Activated CD8-positive, alpha-beta memory T cell treated with anti-CD3 and anti-CD28 coated beads for 1 hour (primary cell): ENCODE results near the gene CD6.

Experiments
- DNase-seq, 2 donors: peaks; one replicate each; pipeline ENCODE4 v3.0.0-alpha.2; 2020; ENCODE audit warnings: low read depth in 1 of 2; ENCODE audit errors: extremely low read depth in 1 of 2

CD6 gene

DNA sequence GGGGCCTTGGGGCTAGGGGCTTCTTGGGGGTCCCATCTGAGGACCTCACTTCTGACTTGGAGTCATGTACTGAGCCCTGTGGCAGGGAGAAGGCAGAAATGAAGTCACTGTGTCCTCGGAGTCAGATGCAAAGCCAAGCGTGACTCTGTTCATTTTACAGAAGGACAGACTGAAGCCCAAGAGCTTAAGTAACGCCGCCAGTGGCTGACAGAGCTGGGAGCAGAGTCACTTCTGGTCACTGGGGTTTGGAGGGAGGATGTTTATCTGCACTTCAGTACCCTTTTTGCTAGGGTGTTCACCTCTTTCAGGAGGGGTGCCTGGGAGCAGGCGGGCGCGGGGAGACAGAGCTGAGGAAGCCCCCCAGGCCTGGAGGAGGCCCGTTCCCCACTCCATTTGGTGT lies 10.7 kb downstream of the CD6 start:
- no peak for DNase-seq

DNA sequence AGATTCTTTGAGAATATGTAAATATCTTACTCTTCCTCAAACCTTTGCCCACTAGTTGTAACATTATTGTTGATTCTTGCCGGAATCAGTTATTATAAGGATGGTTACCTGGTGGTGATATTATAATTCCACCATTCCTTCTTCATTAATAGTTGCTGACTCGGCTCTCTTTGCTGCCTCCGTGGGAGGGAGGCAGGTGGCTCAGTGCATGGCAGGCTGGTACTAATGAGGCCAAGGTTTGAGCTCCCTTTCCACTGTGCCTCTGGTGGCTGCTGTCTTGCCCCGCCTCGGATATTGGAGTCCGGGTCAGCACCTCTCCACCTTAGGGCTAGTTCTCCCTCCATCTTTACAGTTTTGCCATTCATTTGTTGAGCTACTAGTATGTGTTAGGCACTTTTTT lies 12.7 kb downstream of the CD6 start:
- no peak for DNase-seq

- no peak for DNase-seq
Observed at GRCh38 chr11:60984636-60985035, 13.2 kb downstream of the CD6 start.

DNA sequence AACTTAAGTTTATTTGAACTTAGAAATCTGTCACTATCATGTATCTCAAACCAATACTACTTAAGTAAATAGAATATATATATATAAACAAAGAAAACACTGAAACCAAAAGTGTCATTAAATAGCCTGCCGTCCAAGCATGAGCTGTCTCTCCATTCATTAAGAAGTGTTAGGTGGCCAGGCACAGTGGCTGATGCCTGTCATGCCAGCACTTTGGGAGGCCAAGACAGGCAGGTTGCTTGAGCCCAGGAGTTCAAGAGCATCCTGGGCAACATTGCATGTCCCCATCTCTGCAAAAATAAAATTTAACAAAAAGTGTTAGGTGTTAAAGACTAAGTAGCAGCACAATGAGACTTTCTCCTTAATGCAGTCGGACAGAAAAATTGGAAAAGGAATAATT lies 14.0 kb downstream of the CD6 start:
- no peak for DNase-seq

- DNase-seq, result peak; percentile 71 to 93
Observed at GRCh38 chr11:60985991-60986915, 14.8 kb downstream of the CD6 start.

GRCh38 chr11:60987577-60988277 lies 16.2 kb downstream of the CD6 start:
- DNase-seq, result no peak

- DNase-seq, result no peak
Observed at GRCh38 chr11:60988658-60989057, 17.2 kb downstream of the CD6 start.

DNA sequence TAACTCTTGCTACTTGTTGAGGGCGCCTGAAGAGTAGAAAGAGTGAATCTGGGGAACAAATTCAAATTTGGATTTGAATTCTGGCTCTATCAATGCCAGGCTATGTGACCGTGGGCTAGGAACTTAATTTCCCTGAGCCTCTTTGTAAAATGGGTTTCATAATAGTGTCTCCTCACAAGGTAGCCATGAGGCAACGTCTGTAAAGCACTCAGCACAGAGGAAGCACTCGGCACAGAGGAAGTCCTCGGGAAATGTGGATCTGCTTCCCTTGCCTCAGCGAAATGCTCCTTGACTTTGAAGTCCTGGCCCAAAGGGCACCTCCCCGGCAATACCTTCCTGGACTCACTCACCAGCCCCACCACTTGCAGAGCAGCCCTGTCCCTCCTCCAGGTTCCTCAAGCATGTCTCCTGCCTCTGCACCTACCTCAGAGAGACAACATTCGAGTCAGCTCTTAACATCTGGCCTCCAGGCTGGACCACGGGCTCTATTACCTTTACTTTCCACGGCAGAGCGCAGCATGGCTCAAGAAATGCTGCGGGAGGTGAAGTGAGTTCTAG lies 17.7 kb downstream of the CD6 start:
- no peak for DNase-seq

GRCh38 chr11:60991457-60991856 lies 20.0 kb downstream of the CD6 start:
- no peak for DNase-seq

GRCh38 chr11:60992842-60993409 lies 21.4 kb downstream of the CD6 start:
- DNase-seq, result no peak

DNA sequence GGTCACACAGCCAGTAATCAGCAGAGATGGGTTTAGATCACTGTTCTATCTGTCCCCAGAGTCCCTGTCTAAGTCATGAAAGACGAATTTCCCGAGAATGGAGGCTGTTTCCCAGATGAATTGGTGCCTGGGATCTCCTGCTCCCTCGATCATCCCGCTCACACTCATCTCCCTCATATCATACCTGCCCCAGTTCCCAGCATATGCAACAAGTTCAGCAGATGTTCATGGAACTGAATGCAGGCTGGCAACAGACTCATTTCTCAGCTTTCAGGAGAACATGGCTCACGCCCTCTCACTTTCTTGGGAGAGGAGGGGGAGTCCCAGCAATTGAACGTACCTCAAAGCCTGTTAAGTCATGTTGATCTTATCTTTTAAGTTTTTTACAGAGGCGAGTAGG lies 22.1 kb downstream of the CD6 start:
- DNase-seq, result no peak

- DNase-seq, result no peak
Observed at GRCh38 chr11:60994541-60995080, 23.1 kb downstream of the CD6 start.

- no peak for DNase-seq
Observed at GRCh38 chr11:60995798-60996197, 24.3 kb downstream of the CD6 start.

DNA sequence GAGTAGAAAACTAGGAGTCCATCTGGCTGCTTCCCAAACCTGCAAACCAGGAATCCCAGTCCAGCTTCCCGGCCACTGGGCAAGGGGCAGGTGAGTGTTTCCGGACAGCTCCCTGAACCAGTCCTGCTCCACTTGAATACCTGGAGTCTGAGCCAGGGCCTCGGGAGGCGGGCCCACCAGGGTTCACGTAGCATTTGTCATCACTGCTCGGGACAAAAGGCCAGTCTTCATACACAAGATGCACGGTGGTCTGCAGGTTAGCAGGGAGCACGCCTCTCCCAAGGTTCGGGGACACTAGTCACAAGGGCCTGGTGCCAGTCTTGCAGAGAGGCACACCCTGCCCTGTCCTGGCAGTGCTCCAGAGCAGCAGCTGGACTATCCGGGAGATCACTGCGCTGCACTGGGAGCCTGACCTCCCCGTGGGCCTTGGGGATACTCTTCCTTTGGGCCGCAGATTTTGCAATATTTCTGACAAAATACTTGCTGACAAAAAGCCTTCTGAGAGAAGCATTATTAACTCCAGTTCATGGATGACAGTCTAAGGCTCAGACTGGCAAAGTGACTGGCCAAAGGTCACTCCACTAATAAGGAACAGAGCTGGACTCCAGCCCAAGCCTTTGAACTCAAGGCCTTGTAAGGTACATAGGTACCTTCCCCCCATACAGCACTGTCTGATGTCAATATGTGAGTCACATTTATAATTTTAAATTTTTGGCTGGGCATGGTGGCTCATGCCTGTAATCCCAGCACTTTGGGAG lies 25.1 kb downstream of the CD6 start:
- no peak for DNase-seq

DNA sequence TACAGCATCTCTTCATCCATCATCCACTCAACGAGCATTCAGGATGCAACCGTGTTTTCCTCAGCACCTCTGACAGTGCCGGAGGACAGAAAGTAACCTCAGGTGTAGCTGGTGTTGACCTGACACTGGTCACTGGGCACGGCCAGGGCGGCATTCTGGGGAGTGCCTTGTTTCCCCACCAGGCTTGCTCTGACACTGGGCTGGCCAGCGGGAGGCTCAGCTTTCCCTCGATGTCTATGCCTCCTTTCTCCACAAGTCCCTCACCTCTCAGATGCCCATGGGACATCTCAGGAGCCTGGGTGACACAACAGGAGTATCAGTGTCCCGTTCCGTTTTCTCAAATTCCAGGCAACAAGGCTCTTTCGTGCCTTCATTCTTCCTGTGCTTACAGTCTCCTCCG lies 28.9 kb downstream of the CD6 start:
- no peak for DNase-seq

GRCh38 chr11:61001931-61002330 lies 30.5 kb downstream of the CD6 start:
- no peak for DNase-seq

DNA sequence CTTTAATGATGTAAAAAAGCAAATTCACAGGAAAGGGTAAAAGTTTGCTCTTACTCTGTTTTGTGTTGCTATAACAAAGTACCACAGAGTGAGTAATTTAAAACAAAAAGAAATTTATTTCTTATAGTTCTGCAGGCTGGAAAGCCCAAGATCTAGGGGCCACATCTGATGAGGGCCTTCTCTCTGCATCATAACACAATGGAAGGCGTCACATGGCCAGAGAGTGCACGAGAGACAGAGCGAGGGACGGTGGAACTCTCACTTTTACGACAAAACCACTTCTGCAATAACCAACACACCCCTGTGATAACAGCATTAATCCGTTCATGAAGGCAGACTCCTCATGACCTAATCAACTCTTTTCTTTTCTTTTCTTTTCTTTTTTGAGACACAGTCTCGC lies 31.1 kb downstream of the CD6 start:
- no peak for DNase-seq

- no peak for DNase-seq
Observed at GRCh38 chr11:61004180-61004611, 32.7 kb downstream of the CD6 start.

DNA sequence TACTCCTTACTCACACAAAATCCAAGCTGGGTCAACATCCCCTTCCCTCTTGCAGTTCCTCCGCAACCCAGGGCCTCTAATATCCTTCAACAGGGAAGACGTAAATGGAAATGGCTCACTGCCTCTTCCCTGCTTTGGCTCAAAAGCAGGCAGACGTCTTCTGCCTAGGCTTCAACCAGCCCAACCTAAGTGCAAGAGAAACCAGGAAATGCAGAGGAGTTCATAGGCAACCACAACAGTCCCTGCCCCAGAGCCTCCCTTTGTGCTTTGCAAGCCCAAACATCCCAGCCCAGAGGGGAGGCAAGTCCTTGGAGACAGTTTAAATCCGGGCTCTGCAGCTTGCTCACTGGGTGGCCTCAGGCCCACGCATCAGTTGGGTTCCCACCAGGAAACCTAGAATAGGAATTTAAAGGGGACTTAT lies 33.3 kb downstream of the CD6 start:
- no peak for DNase-seq

GRCh38 chr11:61007383-61007955 lies 36.0 kb downstream of the CD6 start:
- DNase-seq, result no peak
